C4-2B (cell line): ENCODE data around the gene PARD3.

Experiments
- CTCF ChIP-seq: fragments of 450-650 bp; conservative IDR thresholded peaks from 2 replicates; pipeline ENCODE4 v1.5.1; 2017; ENCODE audit warnings: mild to moderate bottlenecking
- ZFX ChIP-seq: fragments of 450-650 bp; IDR thresholded peaks from 2 replicates; pipeline ENCODE4 v1.6.1; 2017

GRCh38 chr10:34223658-34224057, 591.4 kb downstream of the PARD3 start:
- TF ChIP-seq CTCF, result peak; percentile 37
- no peak for TF ChIP-seq ZFX
